Measurements from ENCODE around the gene C6orf89. TPM values are rescaled to one million over a fixed set of nuclear protein-coding genes. Genes with fewer than 3 reads are reported as not detected.

The C6orf89 gene
- total RNA-seq, 2 experiments from 2014 or later = 40.0 to 41.1 TPM

DNA sequence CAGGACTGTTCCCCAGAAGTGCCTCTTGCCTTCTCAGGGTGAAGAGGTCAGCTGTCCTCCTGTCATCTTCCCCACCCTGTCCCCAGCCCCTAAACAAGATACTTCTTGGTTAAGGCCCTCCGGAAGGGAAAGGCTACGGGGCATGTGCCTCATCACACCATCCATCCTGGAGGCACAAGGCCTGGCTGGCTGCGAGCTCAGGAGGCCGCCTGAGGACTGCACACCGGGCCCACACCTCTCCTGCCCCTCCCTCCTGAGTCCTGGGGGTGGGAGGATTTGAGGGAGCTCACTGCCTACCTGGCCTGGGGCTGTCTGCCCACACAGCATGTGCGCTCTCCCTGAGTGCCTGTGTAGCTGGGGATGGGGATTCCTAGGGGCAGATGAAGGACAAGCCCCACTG lies 78.6 kb downstream of the C6orf89 start:
- Mint-ChIP-seq H3K36me3 (ENCODE audit: low read depth) (peaks cover 24% of the 10 kb centered on the region), H3K4me3 (no peak overlapping the region), H3K9me3 (ENCODE audit: insufficient read depth) (no peaks in the 10 kb centered on the region), H3K27me3 (ENCODE audit: low read depth) (no peaks in the 10 kb centered on the region), H3K27ac (peak overlapping the region; percentile 71), H3K4me1 (ENCODE audit: low read depth) (peaks cover 40% of the 10 kb centered on the region)
- no peak for DNase-seq
- POLR2A ChIA-PET = interaction anchor here (0.8 to 2.2 kb wide), 2 partner anchors 20 to 79 kb away, joined by 4 to 5 read pairs; partner anchors contain the start of gene C6orf89
- CTCF ChIA-PET = interaction anchor here (1.2 to 1.5 kb wide), 2 partner anchors 52 to 54 kb away, joined by 3 to 4 read pairs; no protein-coding TSS in a partner anchor
- no peak for ATAC-seq

DNA sequence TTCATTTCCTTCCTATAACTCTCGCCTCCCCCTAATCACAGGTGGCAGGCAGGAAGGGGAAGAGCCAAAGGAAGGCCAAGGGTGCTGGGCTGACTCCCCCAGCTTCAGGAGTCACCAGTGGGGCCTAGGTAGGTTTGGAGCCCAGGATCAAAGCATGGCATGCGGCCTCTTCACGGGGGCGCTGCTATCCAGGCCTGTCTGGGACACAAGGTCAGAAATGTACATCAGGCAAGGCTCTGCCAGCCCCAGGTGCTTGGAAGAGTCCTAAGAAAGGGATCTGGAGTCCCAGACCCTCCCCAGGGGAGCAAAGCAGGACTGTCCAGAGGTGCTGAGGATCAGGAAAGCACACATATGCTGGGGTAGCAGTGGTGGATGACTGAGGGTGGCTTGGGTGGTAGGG lies 79.2 kb downstream of the C6orf89 start:
- H3K27me3 Mint-ChIP-seq (ENCODE audit: low read depth) = no peaks in the 10 kb centered on the region
- DNase-seq = no peak
- peaks cover 39% of the 10 kb centered on the region for H3K4me1 Mint-ChIP-seq (ENCODE audit: low read depth)
- CTCF ChIA-PET = interaction anchor here (1.7 kb wide), 2 partner anchors 14 to 54 kb away, joined by 5 read pairs; no protein-coding TSS in a partner anchor
- H3K36me3 Mint-ChIP-seq (ENCODE audit: low read depth) = peaks cover 29% of the 10 kb centered on the region
- POLR2A ChIA-PET = no interaction called here
- H3K9me3 Mint-ChIP-seq (ENCODE audit: insufficient read depth) = no peaks in the 10 kb centered on the region
- no peak for ATAC-seq
- H3K4me3 Mint-ChIP-seq = no peak overlapping the region
- peak overlapping the region; percentile 71 for H3K27ac Mint-ChIP-seq

- Mint-ChIP-seq H3K36me3 (ENCODE audit: low read depth) (peaks cover 51% of the 10 kb centered on the region), H3K4me1 (ENCODE audit: low read depth) (peaks cover 31% of the 10 kb centered on the region)
- CTCF ChIA-PET = interaction anchor here (0.9 to 2.1 kb wide), 3 partner anchors 11 to 13 kb away, joined by 4 to 6 read pairs (median 5); partner anchors contain the start of gene PI16
Measured at GRCh38 chr6:36967301-36967700, 81.5 kb downstream of the C6orf89 start.

GRCh38 chr6:36967757-36968156 lies 82.0 kb downstream of the C6orf89 start:
- ATAC-seq (no peak), DNase-seq (no peak)
- no peak overlapping the region for H3K4me3 Mint-ChIP-seq
- ChIA-PET POLR2A (no interaction called here), CTCF (interaction anchor here (0.9 to 2.1 kb wide), 3 partner anchors 12 to 93 kb away, joined by 3 to 5 read pairs (median 4); partner anchors contain the start of gene PPIL1)
- H3K27me3 Mint-ChIP-seq (ENCODE audit: low read depth) = no peaks in the 10 kb centered on the region
- H3K9me3 Mint-ChIP-seq (ENCODE audit: insufficient read depth) = no peaks in the 10 kb centered on the region
- peaks cover 56% of the 10 kb centered on the region for H3K36me3 Mint-ChIP-seq (ENCODE audit: low read depth)
- H3K4me1 Mint-ChIP-seq (ENCODE audit: low read depth) = peaks cover 28% of the 10 kb centered on the region
- H3K27ac Mint-ChIP-seq = no peak overlapping the region

More at GRCh38 chr6:36967301-36967700, 81.5 kb downstream of the C6orf89 start:
- no peaks in the 10 kb centered on the region for H3K9me3 Mint-ChIP-seq (ENCODE audit: insufficient read depth)
- H3K27me3 Mint-ChIP-seq (ENCODE audit: low read depth) = no peaks in the 10 kb centered on the region
- H3K4me3 Mint-ChIP-seq = no peak overlapping the region
- DNase-seq (no peak), ATAC-seq (no peak)
- H3K27ac Mint-ChIP-seq = no peak overlapping the region
- POLR2A ChIA-PET = interaction anchor here (0.8 kb wide), 1 partner anchor 627 kb away, joined by 3 read pairs; no protein-coding TSS in a partner anchor

- POLR2A ChIA-PET = no interaction called here
- Mint-ChIP-seq H3K4me3 (no peak overlapping the region), H3K9me3 (ENCODE audit: insufficient read depth) (no peaks in the 10 kb centered on the region), H3K27me3 (ENCODE audit: low read depth) (no peaks in the 10 kb centered on the region), H3K27ac (no peak overlapping the region), H3K36me3 (ENCODE audit: low read depth) (peaks cover 61% of the 10 kb centered on the region), H3K4me1 (ENCODE audit: low read depth) (peaks cover 21% of the 10 kb centered on the region)
- DNase-seq = no peak
- CTCF ChIA-PET = interaction anchor here (1.3 kb wide), 1 partner anchor 94 kb away, joined by 3 read pairs; the partner anchor contains the start of gene PPIL1
- no peak for ATAC-seq
Measured at GRCh38 chr6:36968266-36968977, 82.7 kb downstream of the C6orf89 start.

DNA sequence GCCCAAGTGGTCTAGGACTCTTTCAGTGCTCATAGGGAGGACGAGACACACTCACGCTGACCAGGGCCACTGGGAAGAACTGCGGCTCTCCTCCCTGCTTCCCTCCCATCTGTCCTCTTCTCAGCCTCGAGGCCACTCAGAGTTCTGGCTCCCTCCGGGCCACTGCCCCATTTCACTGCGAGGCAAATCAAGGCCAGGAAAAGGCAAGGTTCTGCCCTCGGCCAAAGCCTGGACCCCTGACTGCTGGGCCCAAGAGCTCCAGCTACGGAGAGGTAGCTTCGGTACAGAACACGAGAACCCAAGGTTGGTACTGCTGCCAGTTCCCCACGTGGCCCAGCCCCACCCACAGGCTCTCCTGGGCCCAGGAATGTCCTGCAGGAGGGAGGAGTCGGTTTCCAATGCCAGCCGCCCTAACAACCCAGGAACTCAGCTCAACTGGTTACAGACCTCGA lies 83.5 kb downstream of the C6orf89 start:
- Mint-ChIP-seq H3K27ac (no peak overlapping the region), H3K9me3 (ENCODE audit: insufficient read depth) (no peaks in the 10 kb centered on the region), H3K27me3 (ENCODE audit: low read depth) (no peaks in the 10 kb centered on the region), H3K36me3 (ENCODE audit: low read depth) (peaks cover 69% of the 10 kb centered on the region), H3K4me3 (no peak overlapping the region), H3K4me1 (ENCODE audit: low read depth) (peaks cover 13% of the 10 kb centered on the region)
- CTCF ChIA-PET = no interaction called here
- POLR2A ChIA-PET = no interaction called here
- ATAC-seq (no peak), DNase-seq (no peak)

DNA sequence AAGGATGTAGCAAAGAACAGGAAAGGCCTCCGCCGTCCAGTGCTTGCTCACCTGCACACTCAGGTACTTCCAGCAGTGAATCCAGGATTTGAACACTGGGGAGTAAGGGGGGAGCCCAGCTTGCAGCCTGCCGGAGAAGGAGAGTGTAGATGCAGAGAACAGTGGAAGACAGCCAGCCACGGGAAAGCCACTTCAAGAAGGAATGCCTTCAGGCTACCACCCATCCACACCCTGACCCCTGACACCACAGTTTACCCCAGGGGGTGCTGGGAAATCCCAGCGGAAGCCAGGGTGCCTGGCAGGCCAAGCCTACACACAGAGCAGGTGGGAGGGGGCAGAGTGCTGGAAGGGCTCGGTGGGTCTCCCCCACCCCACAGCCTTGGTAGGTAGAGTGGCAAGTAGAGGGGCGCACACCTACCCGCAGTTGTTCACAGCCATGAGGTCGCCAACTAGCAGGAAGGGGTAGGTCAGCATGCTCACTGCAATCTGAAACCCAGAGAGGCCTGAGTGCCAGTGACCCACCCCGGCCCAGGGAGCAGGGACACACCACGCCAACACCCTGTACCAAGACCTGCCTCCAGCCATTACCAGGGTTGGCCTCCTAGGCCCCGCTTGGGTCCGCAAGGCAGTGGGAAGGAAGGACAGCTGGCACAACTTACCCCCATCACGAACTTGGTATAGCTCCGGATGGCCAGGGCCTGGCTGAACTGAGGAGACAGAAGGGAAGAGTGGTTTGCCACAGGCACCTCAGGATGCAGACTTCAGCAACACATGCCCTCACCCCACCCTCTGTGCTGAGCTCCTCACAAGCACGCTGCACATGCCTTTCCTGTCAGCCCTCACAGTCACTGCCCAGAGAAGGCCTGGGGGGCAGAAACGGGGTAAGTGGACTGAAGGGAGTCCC lies 84.5 kb downstream of the C6orf89 start:
- DNase-seq (no peak), ATAC-seq (no peak)
- H3K36me3 Mint-ChIP-seq (ENCODE audit: low read depth) = peaks cover 78% of the 10 kb centered on the region
- no peaks in the 10 kb centered on the region for H3K9me3 Mint-ChIP-seq (ENCODE audit: insufficient read depth)
- peak overlapping the region; percentile 57 for H3K27ac Mint-ChIP-seq
- H3K27me3 Mint-ChIP-seq (ENCODE audit: low read depth) = no peaks in the 10 kb centered on the region
- ChIA-PET CTCF (interaction anchor here (2.3 kb wide), 1 partner anchor 15 kb away, joined by 9 read pairs; the partner anchor contains the start of gene PI16), POLR2A (interaction anchor here (1.1 kb wide), 1 partner anchor 14 kb away, joined by 4 read pairs; no protein-coding TSS in a partner anchor)
- no peak overlapping the region for H3K4me3 Mint-ChIP-seq
- peaks cover 3% of the 10 kb centered on the region for H3K4me1 Mint-ChIP-seq (ENCODE audit: low read depth)

DNA sequence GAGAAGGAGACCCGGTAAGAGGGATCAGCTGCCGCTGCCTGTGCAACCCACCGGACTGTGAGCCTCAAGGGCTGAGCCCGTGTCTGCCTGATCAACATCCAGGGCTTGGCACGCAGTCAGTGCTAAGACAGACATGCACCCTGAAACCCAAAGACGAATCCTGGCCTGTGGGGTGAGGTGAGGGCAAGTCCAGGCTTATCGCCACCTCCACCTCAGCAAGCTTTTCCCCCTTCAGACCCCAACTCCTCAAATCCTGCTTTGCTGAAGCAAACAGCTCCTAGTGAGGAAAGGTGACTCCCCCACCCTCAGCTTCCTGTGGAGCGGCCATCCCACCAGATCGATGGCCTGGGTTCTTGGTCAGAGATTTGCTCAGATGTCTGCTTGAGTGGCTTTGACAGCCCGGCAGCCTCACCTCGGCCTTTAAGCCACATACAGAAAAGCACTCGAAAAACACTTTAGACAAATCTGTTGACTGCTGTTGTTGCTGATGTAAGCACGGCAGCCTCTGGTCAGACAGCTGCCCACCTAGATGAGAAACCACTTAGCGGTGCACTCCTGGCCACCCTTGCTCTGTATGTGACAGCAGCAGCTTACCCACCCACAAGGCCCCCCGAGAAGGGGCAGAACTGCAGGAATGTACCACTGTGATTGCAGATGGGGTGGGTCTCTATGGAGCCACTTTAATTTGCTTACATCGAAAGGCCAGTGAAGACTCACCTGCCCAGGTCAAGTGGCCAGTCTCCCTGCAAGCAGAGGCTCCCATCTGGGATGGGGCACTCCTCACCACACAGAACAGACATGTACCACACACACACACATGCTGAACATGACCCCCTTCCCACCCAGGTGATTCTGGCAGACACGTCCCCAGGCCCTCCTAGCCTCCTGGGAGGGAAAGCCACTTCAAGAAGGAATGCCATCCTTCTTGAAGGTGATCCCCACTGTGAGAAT lies 85.4 kb downstream of the C6orf89 start:
- Mint-ChIP-seq H3K27me3 (ENCODE audit: low read depth) (no peaks in the 10 kb centered on the region), H3K27ac (peak overlapping the region; percentile 57), H3K36me3 (ENCODE audit: low read depth) (peaks cover 86% of the 10 kb centered on the region), H3K4me3 (no peak overlapping the region), H3K9me3 (ENCODE audit: insufficient read depth) (no peaks in the 10 kb centered on the region), H3K4me1 (ENCODE audit: low read depth) (no peaks in the 10 kb centered on the region)
- no peak for DNase-seq
- CTCF ChIA-PET = interaction anchor here (2.3 kb wide), 1 partner anchor 15 kb away, joined by 9 read pairs; the partner anchor contains the start of gene PI16
- ATAC-seq = no peak
- POLR2A ChIA-PET = interaction anchor here (1.1 kb wide), 1 partner anchor 13 kb away, joined by 4 read pairs; no protein-coding TSS in a partner anchor

GRCh38 chr6:36971921-36972673 lies 86.3 kb downstream of the C6orf89 start:
- peaks cover 88% of the 10 kb centered on the region for H3K36me3 Mint-ChIP-seq (ENCODE audit: low read depth)
- CTCF ChIA-PET = interaction anchor here (2.3 kb wide), 1 partner anchor 16 kb away, joined by 9 read pairs; the partner anchor contains the start of gene PI16
- H3K4me1 Mint-ChIP-seq (ENCODE audit: low read depth) = no peaks in the 10 kb centered on the region
- H3K27ac Mint-ChIP-seq = peak overlapping the region; percentile 57
- POLR2A ChIA-PET = interaction anchor here (0.9 kb wide), 1 partner anchor 60 kb away, joined by 3 read pairs; no protein-coding TSS in a partner anchor
- no peaks in the 10 kb centered on the region for H3K27me3 Mint-ChIP-seq (ENCODE audit: low read depth)
- H3K4me3 Mint-ChIP-seq = no peak overlapping the region
- ATAC-seq (no peak), DNase-seq (no peak)
- H3K9me3 Mint-ChIP-seq (ENCODE audit: insufficient read depth) = no peaks in the 10 kb centered on the region

DNA sequence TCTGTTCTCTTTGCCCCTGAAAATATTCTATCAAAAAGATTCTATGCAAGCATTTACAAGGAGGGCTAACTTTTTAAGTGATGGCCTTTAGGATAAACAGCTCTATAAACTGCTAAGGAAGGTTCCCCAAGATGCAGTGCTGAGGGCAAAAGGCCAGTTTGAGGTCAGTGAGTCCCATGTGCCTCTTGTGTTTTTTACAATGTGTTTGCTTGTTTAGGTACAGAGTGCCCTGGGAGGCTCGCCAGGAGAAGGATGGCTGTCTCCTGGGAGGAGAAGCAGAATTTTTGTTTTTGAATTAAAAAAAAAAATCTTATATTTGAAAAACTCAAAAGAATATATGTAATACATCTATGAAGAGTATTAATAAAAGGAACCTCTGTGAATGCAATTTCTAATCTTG lies 87.4 kb downstream of the C6orf89 start:
- DNase-seq (no peak), ATAC-seq (no peak)
- ChIA-PET CTCF (no interaction called here), POLR2A (no interaction called here)
- Mint-ChIP-seq H3K4me1 (ENCODE audit: low read depth) (no peaks in the 10 kb centered on the region), H3K27ac (no peak overlapping the region), H3K36me3 (ENCODE audit: low read depth) (peaks cover 89% of the 10 kb centered on the region), H3K27me3 (ENCODE audit: low read depth) (no peaks in the 10 kb centered on the region), H3K9me3 (ENCODE audit: insufficient read depth) (no peaks in the 10 kb centered on the region), H3K4me3 (no peak overlapping the region)

Measured in activated CD8-positive, alpha-beta T cell treated with anti-CD3 and anti-CD28 coated beads, Interleukin-2, amount 10 ng/mL, durations not matched to agents 7 days and 5 days (primary cell).